ENCODE data around the gene PTOV1.

PTOV1 gene

DNA sequence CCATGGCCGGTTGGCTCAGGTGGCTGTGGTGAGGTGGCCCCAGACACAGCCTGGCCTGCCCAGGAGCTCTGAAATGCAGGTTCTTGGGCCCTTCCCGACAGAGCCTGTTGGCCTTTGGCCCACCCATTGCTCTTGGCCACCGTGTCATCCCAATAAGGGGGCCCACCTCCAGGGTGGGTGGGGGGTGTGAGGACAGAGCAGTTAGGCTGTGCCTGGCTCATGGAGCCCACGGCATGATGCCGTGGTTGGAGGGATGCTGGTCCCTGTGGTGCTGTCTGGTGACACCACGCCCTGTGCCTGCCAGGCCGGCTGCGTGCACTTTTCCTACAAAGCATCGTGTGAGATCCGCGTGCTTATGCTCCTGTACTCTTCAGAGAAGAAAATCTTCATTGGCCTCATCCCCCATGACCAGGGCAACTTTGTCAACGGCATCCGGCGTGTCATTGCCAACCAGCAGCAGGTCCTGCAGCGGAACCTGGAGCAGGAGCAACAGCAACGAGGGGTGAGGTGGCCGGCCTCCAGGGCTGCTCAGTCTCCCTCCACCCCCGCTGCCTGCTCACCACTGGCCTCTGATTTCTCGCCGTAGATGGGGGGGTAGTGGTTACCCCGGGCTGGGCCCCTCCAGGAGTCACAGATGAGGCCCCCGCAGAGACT is 8.8 kb downstream of the PTOV1 start:
- no peak for TF ChIP-seq EZH2phosphoT487 (IDR thresholded peaks at IDR 0.05; ENCODE audit: borderline replicate concordance, low read length)
- TF ChIP-seq, protein P1, sequence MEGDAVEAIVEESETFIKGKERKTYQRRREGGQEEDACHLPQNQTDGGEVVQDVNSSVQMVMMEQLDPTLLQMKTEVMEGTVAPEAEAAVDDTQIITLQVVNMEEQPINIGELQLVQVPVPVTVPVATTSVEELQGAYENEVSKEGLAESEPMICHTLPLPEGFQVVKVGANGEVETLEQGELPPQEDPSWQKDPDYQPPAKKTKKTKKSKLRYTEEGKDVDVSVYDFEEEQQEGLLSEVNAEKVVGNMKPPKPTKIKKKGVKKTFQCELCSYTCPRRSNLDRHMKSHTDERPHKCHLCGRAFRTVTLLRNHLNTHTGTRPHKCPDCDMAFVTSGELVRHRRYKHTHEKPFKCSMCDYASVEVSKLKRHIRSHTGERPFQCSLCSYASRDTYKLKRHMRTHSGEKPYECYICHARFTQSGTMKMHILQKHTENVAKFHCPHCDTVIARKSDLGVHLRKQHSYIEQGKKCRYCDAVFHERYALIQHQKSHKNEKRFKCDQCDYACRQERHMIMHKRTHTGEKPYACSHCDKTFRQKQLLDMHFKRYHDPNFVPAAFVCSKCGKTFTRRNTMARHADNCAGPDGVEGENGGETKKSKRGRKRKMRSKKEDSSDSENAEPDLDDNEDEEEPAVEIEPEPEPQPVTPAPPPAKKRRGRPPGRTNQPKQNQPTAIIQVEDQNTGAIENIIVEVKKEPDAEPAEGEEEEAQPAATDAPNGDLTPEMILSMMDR (IDR thresholded peaks at IDR 0.05; ENCODE audit: low read depth, low read length, poor library complexity, severe bottlenecking) = no peak
- Histone ChIP-seq H3K9me2 (replicated peaks; ENCODE audit: control insufficient read depth, low read length) (no peaks in the 10 kb centered on the region), H4K20me1 (ENCODE audit: control insufficient read depth, insufficient read depth, low read depth, low read length) (0 out of 2 replicates have a peak, but pooled peaks cover 5% of the 10 kb centered on the region), H3K36me3 (ENCODE audit: control insufficient read depth, low read length) (peaks cover 90% of the 10 kb centered on the region), H3K9me3 (ENCODE audit: control insufficient read depth, insufficient read depth, low read length) (no peaks in the 10 kb centered on the region), H3K27ac (ENCODE audit: low read depth, low read length) (no peak overlapping the region), H3F3A (ENCODE audit: control insufficient read depth, insufficient read depth) (no peaks in the 10 kb centered on the region), H3K4me1 (ENCODE audit: control insufficient read depth, low read length) (peaks cover 1% of the 10 kb centered on the region), H3K27me3 (ENCODE audit: control insufficient read depth, low read length) (no peaks in the 10 kb centered on the region), H3K4me2 (ENCODE audit: low read length) (no peak overlapping the region), H3K79me2 (ENCODE audit: control insufficient read depth, low read length) (peaks cover 25% of the 10 kb centered on the region), H3K4me3 (ENCODE audit: low read length) (no peak overlapping the region)

DNA sequence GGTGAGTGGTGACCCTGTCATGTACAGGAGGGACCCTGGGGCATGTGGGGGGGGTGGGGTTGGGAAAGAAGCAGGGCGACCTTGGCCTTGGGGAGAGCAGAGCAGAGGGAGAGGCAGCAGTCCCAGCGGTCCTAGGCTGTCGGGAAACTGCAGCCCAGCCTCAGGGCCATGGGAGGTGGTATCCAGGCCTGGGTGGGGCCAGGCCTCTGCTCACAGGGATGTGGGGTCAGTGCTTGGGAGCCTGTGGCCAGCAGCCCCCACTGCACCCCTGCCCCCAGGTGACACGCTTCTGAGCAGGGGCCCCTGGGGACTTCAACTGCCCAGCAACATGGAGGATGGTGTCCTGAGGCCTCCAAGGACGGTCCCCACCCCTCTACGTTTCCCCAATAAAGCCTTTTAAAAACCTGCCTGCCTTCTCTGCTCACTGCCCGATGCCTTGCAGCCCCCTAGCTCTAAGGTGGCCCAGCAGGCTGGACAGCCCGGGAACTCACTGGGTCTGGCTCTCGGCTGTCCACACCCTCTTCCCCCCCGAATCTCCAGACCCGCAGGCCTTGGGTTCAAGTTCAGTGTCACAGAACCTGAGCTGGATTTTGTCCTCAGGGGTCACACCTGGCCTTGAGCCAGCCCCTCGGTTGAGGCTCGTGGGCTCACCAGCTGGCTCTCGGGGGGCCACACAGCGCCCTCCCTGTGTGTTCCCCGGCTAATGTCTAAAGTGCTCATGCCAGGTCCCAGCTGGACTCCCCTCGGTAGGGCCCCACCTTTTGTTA is 9.6 kb downstream of the PTOV1 start:
- 0 out of 2 replicates have a peak, but pooled peaks cover 5% of the 10 kb centered on the region for H4K20me1 ChIP-seq (ENCODE audit: control insufficient read depth, insufficient read depth, low read depth, low read length)
- no peak overlapping the region for H3K27ac ChIP-seq (ENCODE audit: low read depth, low read length)
- H3K9me2 ChIP-seq (replicated peaks; ENCODE audit: control insufficient read depth, low read length) = no peaks in the 10 kb centered on the region
- peaks cover 8% of the 10 kb centered on the region for H3K4me1 ChIP-seq (ENCODE audit: control insufficient read depth, low read length)
- no peaks in the 10 kb centered on the region for H3K27me3 ChIP-seq (ENCODE audit: control insufficient read depth, low read length)
- H3K36me3 ChIP-seq (ENCODE audit: control insufficient read depth, low read length) = peaks cover 88% of the 10 kb centered on the region
- peaks cover 29% of the 10 kb centered on the region for H3K79me2 ChIP-seq (ENCODE audit: control insufficient read depth, low read length)
- H3K4me3 ChIP-seq (ENCODE audit: low read length) = no peak overlapping the region
- H3K4me2 ChIP-seq (ENCODE audit: low read length) = no peak overlapping the region
- TF ChIP-seq, protein P1 (IDR thresholded peaks at IDR 0.05; ENCODE audit: low read depth, low read length, poor library complexity, severe bottlenecking) = no peak
- no peak for TF ChIP-seq EZH2phosphoT487 (IDR thresholded peaks at IDR 0.05; ENCODE audit: borderline replicate concordance, low read length)
- no peaks in the 10 kb centered on the region for H3F3A ChIP-seq (ENCODE audit: control insufficient read depth, insufficient read depth)
- H3K9me3 ChIP-seq (ENCODE audit: control insufficient read depth, insufficient read depth, low read length) = no peaks in the 10 kb centered on the region

DNA sequence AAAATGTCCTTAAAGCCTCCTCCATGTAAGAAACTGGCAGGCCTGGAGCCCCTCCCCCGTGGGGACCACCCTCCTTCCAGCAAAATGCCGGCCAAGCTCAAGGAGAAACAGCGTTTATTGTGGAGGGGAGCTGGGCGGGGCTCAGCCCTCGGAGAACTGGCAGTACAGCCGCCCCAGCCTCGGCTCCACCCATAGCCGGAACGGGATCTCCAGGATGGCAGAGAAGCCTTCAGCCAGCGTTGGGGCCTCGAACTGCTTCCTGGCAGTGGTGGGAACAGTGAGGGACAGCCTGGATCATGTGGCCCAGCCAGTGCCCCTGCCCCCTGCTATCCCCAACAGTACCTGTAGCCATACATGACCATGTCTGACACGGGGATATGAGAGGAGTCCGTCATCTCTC is 10.1 kb downstream of the PTOV1 start:
- no peak overlapping the region for H3K27ac ChIP-seq (ENCODE audit: low read depth, low read length)
- peaks cover 14% of the 10 kb centered on the region for H3K4me1 ChIP-seq (ENCODE audit: control insufficient read depth, low read length)
- H4K20me1 ChIP-seq (ENCODE audit: control insufficient read depth, insufficient read depth, low read depth, low read length) = 0 out of 2 replicates have a peak, but pooled peaks cover 6% of the 10 kb centered on the region
- no peak for TF ChIP-seq EZH2phosphoT487 (IDR thresholded peaks at IDR 0.05; ENCODE audit: borderline replicate concordance, low read length)
- TF ChIP-seq, protein P1 (IDR thresholded peaks at IDR 0.05; ENCODE audit: low read depth, low read length, poor library complexity, severe bottlenecking) = no peak
- peaks cover 35% of the 10 kb centered on the region for H3K79me2 ChIP-seq (ENCODE audit: control insufficient read depth, low read length)
- H3K9me2 ChIP-seq (replicated peaks; ENCODE audit: control insufficient read depth, low read length) = no peaks in the 10 kb centered on the region
- H3K4me3 ChIP-seq (ENCODE audit: low read length) = no peak overlapping the region
- H3K9me3 ChIP-seq (ENCODE audit: control insufficient read depth, insufficient read depth, low read length) = no peaks in the 10 kb centered on the region
- H3F3A ChIP-seq (ENCODE audit: control insufficient read depth, insufficient read depth) = no peaks in the 10 kb centered on the region
- H3K4me2 ChIP-seq (ENCODE audit: low read length) = no peak overlapping the region
- no peaks in the 10 kb centered on the region for H3K27me3 ChIP-seq (ENCODE audit: control insufficient read depth, low read length)
- H3K36me3 ChIP-seq (ENCODE audit: control insufficient read depth, low read length) = peaks cover 83% of the 10 kb centered on the region

Measured in DOHH2 (cell line).